ENCODE data around the gene AKAP13. TPM values are rescaled to one million over a fixed set of nuclear protein-coding genes. Genes with fewer than 3 reads are reported as not detected.
A peak's percentile ranks its signal among the peaks of the same experiment; 100 is the strongest.

AKAP13 gene
- total RNA-seq, 1 donor from 2014 or later = 450 TPM

DNA sequence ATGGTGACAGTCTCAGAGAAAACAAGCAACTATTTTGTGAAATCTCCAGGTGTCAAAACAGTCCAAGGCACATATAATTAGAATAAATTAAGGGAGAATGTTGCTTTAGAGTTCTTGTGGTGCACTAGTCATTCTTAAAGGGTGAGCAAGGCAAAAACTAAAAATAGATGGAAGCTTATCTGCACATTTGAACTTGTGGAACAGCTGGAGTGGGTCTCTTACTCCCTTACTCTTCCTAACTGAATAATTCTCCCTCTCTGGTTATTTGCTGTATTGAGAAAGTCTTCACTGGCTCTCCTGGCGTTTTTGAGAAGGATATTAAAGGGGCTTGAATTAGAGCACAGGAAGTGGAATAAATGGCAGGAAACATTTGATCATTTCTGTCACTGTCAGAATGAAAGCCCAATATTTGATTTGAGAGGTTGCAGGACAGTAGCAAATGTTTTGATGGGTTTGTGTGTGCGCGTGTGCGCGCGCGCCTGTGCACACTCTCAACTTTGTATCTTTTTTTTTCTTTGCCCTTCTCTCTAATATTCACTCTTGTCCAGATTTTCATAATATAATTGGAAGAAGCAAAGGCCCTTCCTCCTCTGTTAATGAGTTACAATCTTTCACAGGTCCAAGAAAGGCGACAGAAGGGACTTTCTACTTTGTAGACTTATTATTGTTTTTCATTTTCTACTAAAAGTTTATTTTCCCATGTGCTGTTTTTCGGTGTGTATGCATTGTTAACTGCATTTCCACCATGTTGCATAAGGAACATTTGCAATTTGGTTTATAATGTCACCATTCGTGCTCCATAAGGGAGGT, 40.9 kb downstream of the AKAP13 start:
- H3K27me3 ChIP-seq = no peaks in the 10 kb centered on the region
- peak; percentile 34 for ATAC-seq
- H3K4me3 ChIP-seq = no peak overlapping the region
- H3K9me3 ChIP-seq = no peaks in the 10 kb centered on the region
- TF ChIP-seq, protein P1, sequence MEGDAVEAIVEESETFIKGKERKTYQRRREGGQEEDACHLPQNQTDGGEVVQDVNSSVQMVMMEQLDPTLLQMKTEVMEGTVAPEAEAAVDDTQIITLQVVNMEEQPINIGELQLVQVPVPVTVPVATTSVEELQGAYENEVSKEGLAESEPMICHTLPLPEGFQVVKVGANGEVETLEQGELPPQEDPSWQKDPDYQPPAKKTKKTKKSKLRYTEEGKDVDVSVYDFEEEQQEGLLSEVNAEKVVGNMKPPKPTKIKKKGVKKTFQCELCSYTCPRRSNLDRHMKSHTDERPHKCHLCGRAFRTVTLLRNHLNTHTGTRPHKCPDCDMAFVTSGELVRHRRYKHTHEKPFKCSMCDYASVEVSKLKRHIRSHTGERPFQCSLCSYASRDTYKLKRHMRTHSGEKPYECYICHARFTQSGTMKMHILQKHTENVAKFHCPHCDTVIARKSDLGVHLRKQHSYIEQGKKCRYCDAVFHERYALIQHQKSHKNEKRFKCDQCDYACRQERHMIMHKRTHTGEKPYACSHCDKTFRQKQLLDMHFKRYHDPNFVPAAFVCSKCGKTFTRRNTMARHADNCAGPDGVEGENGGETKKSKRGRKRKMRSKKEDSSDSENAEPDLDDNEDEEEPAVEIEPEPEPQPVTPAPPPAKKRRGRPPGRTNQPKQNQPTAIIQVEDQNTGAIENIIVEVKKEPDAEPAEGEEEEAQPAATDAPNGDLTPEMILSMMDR (IDR thresholded peaks at IDR 0.05) = no peak
- no peak overlapping the region for H3K27ac ChIP-seq
- DNase-seq = no peak
- intact Hi-C loops (cut with DNase I) = no loop called here
- peaks cover 14% of the 10 kb centered on the region for H3K4me1 ChIP-seq
- no peaks in the 10 kb centered on the region for H3K36me3 ChIP-seq

DNA sequence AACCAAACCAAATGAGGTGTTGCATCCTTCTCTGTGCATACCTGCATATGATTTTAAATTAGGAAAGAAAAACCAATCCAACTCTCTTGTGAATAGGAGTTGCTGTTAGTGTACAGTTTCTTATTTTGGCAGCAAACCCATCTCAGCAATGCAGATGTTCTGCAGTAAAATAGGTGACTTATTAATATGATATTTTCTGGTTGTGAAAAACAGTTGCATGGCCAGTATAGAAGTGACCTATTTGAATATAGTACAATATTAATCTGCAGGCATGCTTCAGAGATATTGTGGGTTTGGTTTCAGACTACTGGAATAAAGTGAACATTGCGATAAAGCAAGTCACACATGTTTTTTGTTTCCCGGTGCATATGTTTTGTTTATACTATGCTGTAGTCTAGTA, 42.2 kb downstream of the AKAP13 start:
- Histone ChIP-seq H3K4me3 (no peak overlapping the region), H3K9me3 (no peaks in the 10 kb centered on the region), H3K4me1 (peaks cover 18% of the 10 kb centered on the region), H3K27ac (no peak overlapping the region), H3K36me3 (no peaks in the 10 kb centered on the region), H3K27me3 (no peaks in the 10 kb centered on the region)
- intact Hi-C loops (cut with DNase I) = no loop called here
- TF ChIP-seq, protein P1 (IDR thresholded peaks at IDR 0.05) = no peak
- DNase-seq (no peak), ATAC-seq (no peak)

DNA sequence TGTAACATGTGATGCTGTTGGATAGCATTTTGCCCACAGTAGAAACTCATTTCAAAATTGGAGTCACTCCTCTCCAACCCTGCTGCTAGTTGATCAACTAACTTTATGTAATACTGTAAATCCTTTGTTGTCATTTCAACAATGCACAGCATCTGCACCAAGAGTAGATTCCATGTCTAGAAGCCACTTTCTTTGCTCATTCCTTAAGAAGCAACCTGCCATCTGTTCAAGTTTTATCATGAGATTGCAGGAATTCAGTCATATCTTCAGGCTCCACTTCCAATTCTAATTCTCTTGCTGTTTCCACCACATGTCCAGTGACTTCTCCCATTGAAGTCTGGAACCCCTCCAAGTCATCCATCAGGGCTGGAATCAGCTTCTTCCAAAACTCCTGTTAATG, 42.9 kb downstream of the AKAP13 start:
- H3K27ac ChIP-seq = no peak overlapping the region
- no peaks in the 10 kb centered on the region for H3K36me3 ChIP-seq
- H3K4me1 ChIP-seq = peaks cover 18% of the 10 kb centered on the region
- no peaks in the 10 kb centered on the region for H3K9me3 ChIP-seq
- H3K27me3 ChIP-seq = no peaks in the 10 kb centered on the region
- no peak for ATAC-seq
- intact Hi-C loops (cut with DNase I) = no loop called here
- DNase-seq = no peak
- TF ChIP-seq, protein P1 (IDR thresholded peaks at IDR 0.05) = no peak
- H3K4me3 ChIP-seq = no peak overlapping the region

DNA sequence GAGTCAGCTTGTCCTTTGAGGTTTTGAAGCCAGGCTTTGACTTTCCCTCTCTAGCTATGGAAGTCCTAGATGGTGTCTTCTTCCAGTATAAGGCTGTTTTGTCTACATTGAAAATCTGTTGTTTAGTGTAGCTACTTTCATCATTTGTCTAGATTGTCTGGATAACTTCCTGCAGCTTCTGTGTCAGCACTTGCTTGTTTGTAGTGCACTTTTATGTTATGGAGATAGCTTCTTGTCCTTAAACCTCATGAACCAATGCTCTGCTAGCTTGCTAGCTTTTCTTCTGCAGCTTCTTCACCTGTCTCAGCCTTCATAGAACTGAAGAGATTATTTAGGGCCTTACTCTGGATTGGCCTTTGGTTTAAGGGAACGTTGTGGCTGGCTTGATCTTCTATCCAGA, 43.8 kb downstream of the AKAP13 start:
- H3K36me3 ChIP-seq = no peaks in the 10 kb centered on the region
- H3K27ac ChIP-seq = no peak overlapping the region
- intact Hi-C loops (cut with DNase I) = no loop called here
- DNase-seq (no peak), ATAC-seq (no peak)
- H3K4me3 ChIP-seq = no peak overlapping the region
- no peaks in the 10 kb centered on the region for H3K9me3 ChIP-seq
- peaks cover 18% of the 10 kb centered on the region for H3K4me1 ChIP-seq
- H3K27me3 ChIP-seq = no peaks in the 10 kb centered on the region
- TF ChIP-seq, protein P1 (IDR thresholded peaks at IDR 0.05) = no peak

DNA sequence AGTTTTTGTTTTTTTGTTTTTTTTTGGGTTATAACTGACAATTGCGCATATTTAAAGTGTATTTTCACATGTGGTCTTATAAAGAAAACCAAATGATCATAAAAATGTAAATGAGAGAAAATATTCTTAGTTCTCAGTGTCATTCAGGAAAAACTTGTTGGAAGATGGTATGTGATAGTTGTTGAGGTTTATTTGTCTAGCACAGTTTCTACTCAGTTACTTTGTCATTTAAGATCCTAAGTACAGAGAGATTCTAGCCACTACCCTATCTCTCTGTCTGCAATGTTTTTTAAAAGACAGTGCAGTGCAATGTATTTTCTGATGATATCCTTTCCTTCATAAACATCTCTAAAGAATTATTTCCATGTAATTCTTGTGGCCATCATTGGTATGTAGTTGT, 46.1 kb downstream of the AKAP13 start:
- H3K4me3 ChIP-seq = no peak overlapping the region
- H3K27me3 ChIP-seq = no peaks in the 10 kb centered on the region
- H3K36me3 ChIP-seq = no peaks in the 10 kb centered on the region
- H3K4me1 ChIP-seq = peaks cover 12% of the 10 kb centered on the region
- intact Hi-C loops (cut with DNase I) = no loop called here
- DNase-seq (no peak), ATAC-seq (no peak)
- no peaks in the 10 kb centered on the region for H3K9me3 ChIP-seq
- H3K27ac ChIP-seq = no peak overlapping the region
- TF ChIP-seq, protein P1 (IDR thresholded peaks at IDR 0.05) = no peak
